H1 (cell line): Measurements from ENCODE around the gene FANCM. TPM values are rescaled to one million over a fixed set of nuclear protein-coding genes. Genes with fewer than 3 reads are reported as not detected.

Experiments used
- CTCF ChIA-PET: fragments of 300-600 bp; sonication (Branson Sonifier 250); formaldehyde crosslinking; loops from one replicate; lab custom pipeline; 2021; ENCODE audit not compliant: partially characterized antibody; lab: Charles Lee
- POLR2A ChIA-PET: fragments of 300-600 bp; sonication (Branson Sonifier 250); formaldehyde crosslinking; loops from one replicate; lab custom pipeline; 2021; ENCODE audit warnings: inconsistent platforms; ENCODE audit not compliant: partially characterized antibody; lab: Charles Lee
- DNase-seq, 2 experiments: peaks; one replicate each; pipeline versions ENCODE4 v3.0.0 to v3.0.0-alpha.2; 2010 to 2022; ENCODE audit warnings: low spot score in 2 of 2, low read depth in 1 of 2, mixed read lengths in 1 of 2
- FAIRE-seq: peaks from 2 replicates; lab custom pipeline; 2011; peaks lifted over from hg19 to GRCh38; lab: Jason Lieb, UNC
- H2AFZ ChIP-seq: 2 replicates; pipeline ENCODE4 v1.8.1; 2012; ENCODE audit warnings: low read length, inconsistent platforms
- H2AK5ac ChIP-seq: 2 replicates; pipeline ENCODE4 v1.6.1; 2013; ENCODE audit warnings: low read depth, low read length
- H2BK120ac ChIP-seq: replicated peaks from 2 replicates; pipeline ENCODE3; 2013; ENCODE audit warnings: low read depth, low read length, inconsistent platforms
- H2BK12ac ChIP-seq: 2 replicates; pipeline ENCODE4 v1.6.1; 2013; ENCODE audit warnings: low read depth, low read length
- H2BK15ac ChIP-seq: 2 replicates; pipeline ENCODE4 v1.6.1; 2013; ENCODE audit warnings: low read length
- H2BK20ac ChIP-seq: 2 replicates; pipeline ENCODE4 v1.6.1; 2013; ENCODE audit warnings: low read length
- H2BK5ac ChIP-seq: 2 replicates; pipeline ENCODE4 v1.6.1; 2013; ENCODE audit warnings: low read depth, low read length
- H3K14ac ChIP-seq: 2 replicates; pipeline ENCODE4 v1.6.1; 2013; ENCODE audit warnings: inconsistent platforms; ENCODE audit not compliant: insufficient read length
- H3K18ac ChIP-seq: 2 replicates; pipeline ENCODE4 v1.6.1; 2013; ENCODE audit warnings: low read length; ENCODE audit errors: extremely low read depth
- H3K23ac ChIP-seq: 2 replicates; pipeline ENCODE4 v1.6.1; 2013; ENCODE audit warnings: inconsistent platforms; ENCODE audit not compliant: insufficient read length
- H3K23me2 ChIP-seq: 2 replicates; pipeline ENCODE4 v1.6.1; 2013; ENCODE audit warnings: low read depth, low read length
- H3K27ac ChIP-seq: 2 replicates; pipeline ENCODE4 v1.6.1; 2011; ENCODE audit warnings: low read depth, low read length, inconsistent platforms
- H3K27me3 ChIP-seq, 4 experiments: replicated peaks in 1 of 4; 1 replicate in 1 of 4; 2 replicates in 3 of 4; pipeline versions ENCODE4 v1.6.1 to v1.8.1; 2011 to 2013; ENCODE audit warnings: low read length in 3 of 4, mild to moderate bottlenecking in 3 of 4, inconsistent platforms in 2 of 4, mixed read lengths in 2 of 4, moderate library complexity in 1 of 4; ENCODE audit not compliant: control insufficient read depth in 3 of 4, insufficient read depth in 3 of 4; ENCODE audit errors: extremely low read depth in 1 of 4
- H3K36me3 ChIP-seq, 4 experiments: 2 replicates each; pipeline versions ENCODE4 v1.6.1 to v1.8.1; 2011 to 2013; ENCODE audit warnings: mild to moderate bottlenecking in 4 of 4, low read length in 3 of 4, moderate library complexity in 2 of 4, control low read depth in 1 of 4, inconsistent platforms in 1 of 4; ENCODE audit not compliant: insufficient read depth in 4 of 4, control insufficient read depth in 2 of 4
- H3K4ac ChIP-seq: replicated peaks from 2 replicates; pipeline ENCODE3; 2013; ENCODE audit warnings: low read length, low read depth, mixed read lengths, inconsistent platforms; ENCODE audit not compliant: insufficient read length
- H3K4me1 ChIP-seq, 4 experiments: replicated peaks in 1 of 4; 1 replicate in 1 of 4; 2 replicates in 3 of 4; pipeline versions ENCODE4 v1.6.1 to v1.8.1; 2011 to 2013; ENCODE audit warnings: low read length in 3 of 4, inconsistent platforms in 2 of 4, mixed read lengths in 1 of 4; ENCODE audit not compliant: insufficient read depth in 4 of 4, control insufficient read depth in 3 of 4
- H3K4me2 ChIP-seq, 2 experiments: 2 replicates each; pipeline versions ENCODE4 v1.6.1 to v1.8.1; 2011 to 2013; ENCODE audit warnings: low read depth in 2 of 2, low read length in 2 of 2, control low read depth in 1 of 2, inconsistent platforms in 1 of 2, mild to moderate bottlenecking in 1 of 2; ENCODE audit not compliant: insufficient read depth in 1 of 2
- H3K4me3 ChIP-seq, 4 experiments: fragments of 200-600, 300-600 bp in 1 of 4; sonication (generic), shearing (Covaris generic), sonication (Bioruptor Twin) in 1 of 4; 2 replicates each; pipeline versions ENCODE4 v1.5.1 to v1.8.1; 2011 to 2016; ENCODE audit warnings: low read length in 4 of 4, low read depth in 3 of 4, control low read depth in 2 of 4, inconsistent platforms in 2 of 4, mild to moderate bottlenecking in 2 of 4, mixed read lengths in 1 of 4, moderate library complexity in 1 of 4; ENCODE audit not compliant: insufficient read depth in 2 of 4; ENCODE audit errors: extremely low read depth in 1 of 4
- H3K56ac ChIP-seq: replicated peaks from 2 replicates; pipeline ENCODE3; 2013; ENCODE audit warnings: low read depth, mild to moderate bottlenecking, mixed read lengths, low read length, inconsistent platforms; ENCODE audit not compliant: insufficient read length
- H3K79me1 ChIP-seq: 2 replicates; pipeline ENCODE4 v1.6.1; 2013; ENCODE audit warnings: low read depth, low read length, control low read depth
- H3K79me2 ChIP-seq, 2 experiments: 2 replicates each; pipeline versions ENCODE4 v1.6.1 to v1.8.1; 2012 to 2013; ENCODE audit warnings: low read length in 2 of 2, mild to moderate bottlenecking in 2 of 2, inconsistent platforms in 1 of 2; ENCODE audit not compliant: insufficient read depth in 2 of 2, control insufficient read depth in 1 of 2
- H3K9ac ChIP-seq, 4 experiments: replicated peaks in 1 of 4; 1 replicate in 1 of 4; 2 replicates in 3 of 4; pipeline versions ENCODE4 v1.6.1 to v1.8.1; 2011 to 2013; ENCODE audit warnings: low read depth in 3 of 4, low read length in 3 of 4, control low read depth in 2 of 4, mild to moderate bottlenecking in 2 of 4, moderate library complexity in 2 of 4, inconsistent platforms in 1 of 4; ENCODE audit errors: extremely low read depth in 1 of 4
- H3K9me3 ChIP-seq, 2 experiments: 2 replicates each; pipeline versions ENCODE4 v1.6.1 to v1.8.1; 2012 to 2013; ENCODE audit warnings: mild to moderate bottlenecking in 2 of 2, moderate library complexity in 2 of 2, control low read depth in 1 of 2, inconsistent platforms in 1 of 2, low read depth in 1 of 2, low read length in 1 of 2, mixed read lengths in 1 of 2; ENCODE audit not compliant: insufficient read depth in 2 of 2
- H4K20me1 ChIP-seq, 2 experiments: replicated peaks in 1 of 2; 2 replicates each; pipeline versions ENCODE3 to v1.8.1; 2011 to 2013; ENCODE audit warnings: inconsistent platforms in 2 of 2, low read length in 2 of 2, mild to moderate bottlenecking in 1 of 2; ENCODE audit not compliant: insufficient read depth in 2 of 2, control insufficient read depth in 1 of 2
- H4K5ac ChIP-seq: 2 replicates; pipeline ENCODE4 v1.6.1; 2013; ENCODE audit warnings: low read length, low read depth, mixed read lengths, inconsistent platforms; ENCODE audit not compliant: insufficient read length
- H4K8ac ChIP-seq: 2 replicates; pipeline ENCODE4 v1.8.0; 2013; ENCODE audit warnings: mild to moderate bottlenecking, moderate library complexity, low read length, inconsistent platforms; ENCODE audit not compliant: insufficient read depth; ENCODE audit errors: extremely low read depth
- H4K91ac ChIP-seq: replicated peaks from 2 replicates; pipeline ENCODE3; 2013; ENCODE audit warnings: low read length, mixed read lengths, inconsistent platforms; ENCODE audit not compliant: insufficient read length
- ASH2L ChIP-seq: fragments of 200-600, 300-600 bp; sonication (generic); IDR thresholded peaks from one replicate; pipeline ENCODE4 v1.7.1; 2017; ENCODE audit warnings: low read length
- BRCA1 ChIP-seq: IDR thresholded peaks from 2 replicates; pipeline ENCODE4 v1.6.1; 2012; ENCODE audit warnings: low read depth, low read length, improper control_type of control experiment
- CHD2 ChIP-seq: IDR thresholded peaks from 2 replicates; pipeline ENCODE4 v1.6.1; 2012; ENCODE audit warnings: low read length, improper control_type of control experiment
- KDM1A ChIP-seq: fragments of 200-600, 300-600 bp; sonication (generic); IDR thresholded peaks from 2 replicates; pipeline ENCODE4 v1.7.1; 2016; ENCODE audit warnings: mild to moderate bottlenecking, low read length, borderline replicate concordance
- SIX5 ChIP-seq: IDR thresholded peaks from 2 replicates; pipeline ENCODE4 v1.6.1; 2011; ENCODE audit warnings: mild to moderate bottlenecking, low read depth, low read length
- TAF7 ChIP-seq: optimal IDR thresholded peaks from 2 replicates; pipeline ENCODE3; 2011; ENCODE audit warnings: low read depth, mild to moderate bottlenecking, inconsistent platforms, low read length, moderate library complexity, borderline replicate concordance
- YY1 ChIP-seq: IDR thresholded peaks from 2 replicates; pipeline ENCODE4 v1.6.1; 2011; ENCODE audit warnings: low read depth, mild to moderate bottlenecking, low read length
- WGBS, 2 experiments: shearing (Covaris generic) in 1 of 2; methylation state at CpG; one replicate each; pipeline versions ENCODE4 v1.1.6 to v1.1.7; 2013 to 2015; ENCODE audit warnings: low lambda C conversion rate in 2 of 2, mixed read lengths in 2 of 2, inconsistent platforms in 1 of 2, low coverage in 1 of 2, missing lambda C conversion rate in 1 of 2; ENCODE audit not compliant: insufficient replicate concordance in 2 of 2, insufficient coverage in 1 of 2, insufficient read length in 1 of 2; ENCODE audit errors: extremely low coverage in 1 of 2, missing lambda C conversion rate in 1 of 2; 5-methylcytosine and 5-hydroxymethylcytosine counted together
- polyA plus RNA-seq, 7 experiments: library from polyadenylated mRNA; depleted of rRNA in 3 of 7; stranded (reverse) in 5 of 7; unstranded in 2 of 7; fragments of >200 nt in 5 of 7; fragments of 200-250 nt in 2 of 7; gene quantifications; 1 replicate in 5 of 7; 2 replicates in 1 of 7; 4 replicates in 1 of 7; pipeline versions ENCODE4 v1.2.1 to v1.2.3, GENCODE V29; 2011 to 2013; ENCODE audit warnings: missing spikeins in 2 of 7, mixed read lengths in 2 of 7
- total RNA-seq: library from RNA; stranded (reverse); fragmentation: NEBNext Ultra II Directional; extraction: Animal tissue kit (Norgen Biotek cat#: 25700); gene quantifications from 2 replicates; pipeline ENCODE4 v1.2.1, GENCODE V29; 2021
- TF ChIP-seq, protein P1 (sequence below): IDR thresholded peaks from 2 replicates; pipeline ENCODE4 v1.6.1; 2012; ENCODE audit warnings: inconsistent platforms
- TF ChIP-seq, protein P2 (sequence below): IDR thresholded peaks from 2 replicates; pipeline ENCODE4 v1.6.1; 2011; ENCODE audit warnings: low read length, improper control_type of control experiment

FANCM gene
- total and polyA plus RNA-seq, 2 of the 8 experiments (the other 6 are each of a cell fraction or from before 2014, with no cell fraction given): 3.2 to 10.5 TPM

DNA sequence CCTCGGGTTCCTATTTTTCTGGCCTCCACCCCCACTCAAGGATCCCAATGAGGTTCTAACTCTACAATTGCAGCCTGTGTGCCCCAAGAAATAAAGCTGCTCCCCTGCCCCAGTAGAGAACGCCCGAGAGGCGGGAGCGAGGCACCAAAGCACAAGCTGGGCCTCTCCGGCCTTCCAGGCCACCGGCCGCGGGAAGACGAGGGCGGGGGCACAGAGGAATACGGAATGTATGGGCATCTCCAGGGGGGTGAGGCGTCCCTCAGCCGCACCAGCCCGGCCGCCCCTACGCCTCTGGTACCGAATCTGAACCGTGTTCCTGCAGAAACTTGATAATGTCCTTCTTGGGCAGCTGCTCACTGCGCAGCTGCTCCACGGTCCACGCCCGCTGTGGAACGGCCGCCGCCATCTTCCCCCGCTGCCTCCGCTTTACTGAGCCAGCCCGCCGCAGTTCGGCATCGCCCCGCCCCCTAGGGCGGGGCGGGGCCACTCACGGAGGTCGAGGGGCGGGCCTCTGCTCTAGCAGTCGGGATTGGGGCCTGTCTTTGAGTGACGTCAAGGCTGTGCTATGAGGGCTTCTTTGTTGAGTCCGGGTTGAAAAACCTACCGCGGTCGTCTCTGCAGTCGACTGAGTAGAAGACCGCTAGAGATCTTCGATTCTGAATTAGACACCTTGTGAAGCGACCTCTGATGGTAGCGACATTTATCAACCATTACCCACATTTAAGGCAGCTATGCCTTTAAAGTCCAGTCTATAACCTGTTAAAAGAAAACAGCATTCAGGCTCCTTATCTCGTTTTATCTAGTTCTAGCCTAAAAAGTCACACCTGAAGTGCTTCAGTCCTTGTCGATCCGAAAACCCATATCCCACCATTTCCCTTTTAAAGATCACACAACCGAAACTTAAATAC, 1.4 kb upstream of the FANCM start, which contains the start of gene FKBP3:
TSS of gene FKBP3 (minus strand) at position 431 of the 908 bp plus-strand sequence. CDS start at position 406, 25 bp downstream.
- H3K27me3 ChIP-seq: no peaks in the 10 kb centered on the region
- H3K79me1 ChIP-seq: no peaks in the 10 kb centered on the region
- CTCF ChIA-PET: interaction anchor here (0.9 to 1.8 kb wide), 4 partner anchors 27 to 220 kb away, joined by 3 to 7 read pairs (median 3); partner anchors contain the start of gene MIS18BP1
- H3K23me2 ChIP-seq: peaks cover 5% of the 10 kb centered on the region
- H3K4ac ChIP-seq: peak within 1 kb of the TSS; percentile 48
- peak within 1 kb of the TSS; percentile 63 to 87 for H3K4me2 ChIP-seq
- H3K4me1 ChIP-seq: peaks cover 0 to 3% (median 0%) of the 10 kb centered on the region in 4 experiments; a peak in 3 of 7 replicates
- H2BK5ac ChIP-seq: peak within 1 kb of the TSS; percentile 99
- WGBS, 2 experiments: 1% methylated on average over 52 of the region's 53 CpGs; no CpG with 5 or more reads in 1 of the 2 experiments
- no peak within 1 kb of the TSS for H2AK5ac ChIP-seq
- H2BK20ac ChIP-seq: no peak within 1 kb of the TSS
- H3K56ac ChIP-seq: peak within 1 kb of the TSS; percentile 92
- peak within 1 kb of the TSS; percentile 94 to 99 (median 98) for H3K9ac ChIP-seq
- H2BK120ac ChIP-seq: no peak within 1 kb of the TSS
- peak within 1 kb of the TSS; percentile 100 for H3K18ac ChIP-seq
- peaks cover 4 to 76% of the 10 kb centered on the region in 2 experiments; a peak in 3 of 4 replicates for H3K79me2 ChIP-seq
- POLR2A ChIA-PET: interaction anchor here (0.6 to 2.1 kb wide), 15 partner anchors 12 to 222 kb away, joined by 3 to 10 read pairs (median 3); partner anchors contain the start of genes KLHL28, MIS18BP1 and TOGARAM1
- no peak within 1 kb of the TSS for H3K23ac ChIP-seq
- H3K9me3 ChIP-seq: no peaks in the 10 kb centered on the region
- H4K5ac ChIP-seq: peak within 1 kb of the TSS; percentile 98
- peak within 1 kb of the TSS; percentile 84 to 94 (median 91) for H3K4me3 ChIP-seq
- peak within 1 kb of the TSS; percentile 93 for H4K91ac ChIP-seq
- DNase-seq (peak; percentile 87 to 94), FAIRE-seq (peak; percentile 85)
- H3K14ac ChIP-seq: no peak within 1 kb of the TSS
- peak within 1 kb of the TSS; percentile 81 for H2AFZ ChIP-seq
- peaks cover 0 to 4% of the 10 kb centered on the region in 2 experiments for H4K20me1 ChIP-seq
- peak within 1 kb of the TSS; percentile 96; the same call in 1 of the 2 replicates for H2BK15ac ChIP-seq
- peak within 1 kb of the TSS; percentile 97 for H3K27ac ChIP-seq
- H4K8ac ChIP-seq: peak within 1 kb of the TSS; percentile 100; the same call in 1 of the 2 replicates
- peaks cover under 1 to 14% (median 6%) of the 10 kb centered on the region in 4 experiments; a peak in 5 of 8 replicates for H3K36me3 ChIP-seq
- H2BK12ac ChIP-seq: peak within 1 kb of the TSS; percentile 86; the same call in 1 of the 2 replicates
- TF ChIP-seq BRCA1 (0 out of 2 replicates have a peak, but pooled peaks have one; percentile 4), CHD2 (peak; percentile 81), YY1 (peak; percentile 94), ASH2L (peak; percentile 94), SIX5 (no peak), KDM1A (no peak), TAF7 (peak; percentile 88)
- TF ChIP-seq, protein P1, sequence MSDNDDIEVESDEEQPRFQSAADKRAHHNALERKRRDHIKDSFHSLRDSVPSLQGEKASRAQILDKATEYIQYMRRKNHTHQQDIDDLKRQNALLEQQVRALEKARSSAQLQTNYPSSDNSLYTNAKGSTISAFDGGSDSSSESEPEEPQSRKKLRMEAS: peak; percentile 46; the same call in 1 of the 2 replicates
- TF ChIP-seq, protein P2, sequence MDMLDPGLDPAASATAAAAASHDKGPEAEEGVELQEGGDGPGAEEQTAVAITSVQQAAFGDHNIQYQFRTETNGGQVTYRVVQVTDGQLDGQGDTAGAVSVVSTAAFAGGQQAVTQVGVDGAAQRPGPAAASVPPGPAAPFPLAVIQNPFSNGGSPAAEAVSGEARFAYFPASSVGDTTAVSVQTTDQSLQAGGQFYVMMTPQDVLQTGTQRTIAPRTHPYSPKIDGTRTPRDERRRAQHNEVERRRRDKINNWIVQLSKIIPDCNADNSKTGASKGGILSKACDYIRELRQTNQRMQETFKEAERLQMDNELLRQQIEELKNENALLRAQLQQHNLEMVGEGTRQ: no peak
